GM18498 (cell line): ENCODE data around the gene C19orf12.

Experiments used
- ATAC-seq: cut with Tn5 transposase; IDR thresholded peaks from one replicate; pipeline ENCODE4 v1.9.1; 2021; ENCODE audit warnings: mild to moderate bottlenecking, moderate library complexity; ENCODE audit not compliant: unreplicated experiment

Gene C19orf12

DNA sequence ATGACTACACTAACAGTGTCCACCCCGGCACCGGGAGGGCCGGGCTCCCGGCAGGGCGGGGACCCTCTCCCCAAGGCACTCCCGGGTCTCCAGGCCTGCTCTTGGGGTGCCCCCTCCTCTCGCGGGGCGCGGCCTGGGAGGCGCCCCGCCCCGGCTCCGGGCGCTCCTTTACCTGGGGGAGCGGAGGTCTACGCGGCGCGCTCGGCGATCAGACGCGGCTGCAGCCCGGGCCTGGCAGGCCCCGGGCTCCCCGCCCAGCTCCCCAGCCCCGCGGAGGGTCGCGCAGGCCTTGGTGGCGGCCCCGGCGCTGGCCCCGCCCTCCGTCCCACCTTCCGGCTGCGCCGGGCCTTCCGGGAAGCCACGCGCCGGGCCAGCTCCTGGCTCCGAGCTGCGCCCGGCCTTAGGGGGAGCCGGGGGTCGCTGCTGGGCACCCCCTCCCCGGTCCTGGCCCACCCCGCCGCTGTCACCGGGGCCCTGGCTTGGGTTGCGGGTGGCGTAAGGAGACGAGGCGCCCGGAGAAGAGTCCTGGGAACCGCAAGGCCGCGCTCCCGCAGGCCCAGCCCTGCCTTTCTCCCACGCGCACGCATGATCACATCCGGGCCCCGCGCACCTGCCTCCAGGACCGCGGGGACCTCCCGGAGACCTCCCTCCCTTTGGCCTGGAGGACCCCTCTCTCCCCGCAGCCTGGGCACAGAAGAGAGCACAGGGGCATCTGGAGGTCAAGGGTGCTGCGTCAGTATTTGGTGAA lies at the start of gene C19orf12:
C19orf12 (minus strand) TSS at position 309 of the 748 bp plus-strand sequence. CDS start 6,848 bp downstream, outside the sequence.
- ATAC-seq = peak; percentile 78

DNA sequence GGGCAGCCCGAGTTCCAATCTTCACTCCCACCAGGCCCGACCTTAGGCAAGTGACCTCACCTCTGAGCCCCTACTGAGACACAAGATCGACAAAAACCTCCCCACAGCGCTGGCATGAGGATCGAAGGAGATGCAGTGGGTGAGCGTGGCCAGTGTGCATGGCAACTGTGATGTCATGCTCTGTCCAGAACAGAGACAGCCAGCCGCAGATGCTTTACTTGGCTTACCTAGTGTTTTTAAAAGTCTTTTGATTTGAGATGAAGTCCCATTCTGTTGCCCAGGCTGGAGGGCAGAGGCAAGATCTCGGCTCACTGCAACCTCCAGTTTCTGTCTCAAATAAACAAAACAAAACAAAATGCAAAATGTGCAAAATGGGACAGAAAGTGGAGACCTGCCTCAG lies 49.3 kb upstream of the C19orf12 start:
- no peak for ATAC-seq

DNA sequence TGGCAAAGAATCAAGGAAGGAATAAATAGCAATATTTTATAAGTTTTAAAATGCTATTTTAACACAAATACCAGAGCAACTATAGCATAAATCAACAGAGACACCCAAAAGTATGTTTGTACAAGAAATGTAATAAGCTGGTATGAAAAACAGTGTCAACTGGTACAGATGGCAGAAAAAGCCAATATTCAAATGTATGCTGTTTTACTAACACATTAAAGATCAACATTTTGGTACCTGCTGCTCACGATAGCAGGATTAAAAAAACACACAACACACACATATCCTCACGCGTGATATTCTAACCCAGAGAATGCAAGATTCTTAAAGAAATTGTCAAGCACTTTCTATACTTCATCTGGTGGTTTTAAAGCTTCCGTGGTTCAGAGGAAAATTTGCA lies 48.1 kb upstream of the C19orf12 start:
- no peak for ATAC-seq

DNA sequence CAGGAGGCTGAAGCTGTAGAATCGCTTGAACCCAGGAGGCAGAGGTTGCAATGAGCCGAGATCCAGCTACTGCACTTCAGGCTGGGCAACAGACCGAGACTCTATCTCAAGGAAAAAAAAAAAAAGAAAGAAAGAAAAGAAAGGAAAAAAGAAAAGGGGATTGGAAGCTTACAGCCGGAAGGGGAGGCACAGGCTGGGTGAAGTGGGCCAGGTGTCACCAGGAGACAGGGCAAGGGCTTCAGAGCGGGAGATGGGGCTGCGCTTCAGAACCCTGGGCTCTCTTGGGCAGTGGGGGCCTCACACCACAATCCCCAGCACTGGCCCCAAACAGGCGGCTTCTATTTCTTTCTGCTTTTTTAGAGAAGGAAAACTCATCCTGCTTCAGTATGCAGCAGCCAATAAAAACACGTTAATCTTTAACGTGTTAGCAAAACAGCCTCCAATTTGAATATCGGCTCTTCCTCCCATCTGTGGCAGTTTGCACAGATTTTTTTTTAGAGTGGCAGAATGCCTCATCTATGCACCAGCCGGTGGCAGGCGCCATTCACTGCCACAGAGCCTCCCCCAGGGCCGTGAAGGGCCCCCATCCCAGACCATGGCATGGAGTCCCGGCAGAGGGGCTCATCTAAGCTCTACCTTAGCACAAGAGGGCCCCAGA lies 46.6 kb upstream of the C19orf12 start:
- no peak for ATAC-seq

DNA sequence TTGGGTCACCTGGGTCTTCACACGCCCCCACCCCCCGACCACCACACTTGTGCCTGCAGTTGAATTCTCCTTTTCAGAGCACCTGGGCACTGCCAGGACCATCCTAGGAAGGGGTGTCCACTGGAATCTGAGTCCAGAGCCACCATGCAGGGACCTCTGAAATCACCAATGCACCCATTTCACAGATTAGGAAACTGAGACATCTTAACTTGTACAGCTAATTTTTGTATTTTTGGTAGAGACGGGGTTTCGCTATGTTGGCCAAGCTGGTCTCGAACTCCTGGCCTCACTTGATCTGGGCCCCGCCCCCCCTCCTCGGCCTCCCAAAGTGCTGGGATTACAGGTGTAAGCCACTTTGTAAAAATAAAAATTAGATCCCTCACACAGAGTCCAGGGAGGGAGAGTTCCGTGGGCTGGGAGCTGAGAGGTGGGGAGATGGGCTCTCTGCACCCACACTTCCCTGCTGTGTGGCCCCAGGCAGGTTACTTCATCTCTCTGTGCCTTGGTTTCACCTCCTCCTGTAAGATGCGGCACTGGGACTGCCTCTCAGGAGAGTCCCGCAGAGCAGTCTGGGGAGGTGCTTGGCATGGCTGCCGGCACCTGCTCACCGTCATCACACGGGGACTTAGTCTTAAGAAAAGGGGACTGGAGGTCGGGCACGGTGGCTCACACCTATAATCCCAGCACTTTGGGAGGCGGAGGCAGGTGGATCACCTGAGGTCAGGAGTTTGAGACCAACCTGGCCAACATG lies 45.9 kb upstream of the C19orf12 start:
- no peak for ATAC-seq

DNA sequence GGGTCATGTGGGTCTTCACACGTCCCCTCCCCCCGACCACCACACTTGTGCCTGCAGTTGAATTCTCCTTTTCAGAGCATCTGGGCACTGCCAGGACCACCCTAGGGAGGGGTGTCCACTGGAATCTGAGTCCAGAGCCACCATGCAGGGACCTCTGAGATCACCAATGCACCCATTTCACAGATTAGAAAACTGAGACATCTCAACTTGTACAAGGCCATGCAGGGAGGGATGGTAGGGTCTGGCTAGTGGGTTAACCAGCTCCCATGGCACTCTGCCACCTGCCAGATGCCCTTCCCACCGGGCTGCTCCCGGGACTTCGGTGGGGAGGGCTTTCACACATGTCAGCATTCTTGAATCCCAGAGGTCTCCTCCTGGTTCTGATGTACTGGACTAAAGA lies 44.3 kb upstream of the C19orf12 start:
- no peak for ATAC-seq

DNA sequence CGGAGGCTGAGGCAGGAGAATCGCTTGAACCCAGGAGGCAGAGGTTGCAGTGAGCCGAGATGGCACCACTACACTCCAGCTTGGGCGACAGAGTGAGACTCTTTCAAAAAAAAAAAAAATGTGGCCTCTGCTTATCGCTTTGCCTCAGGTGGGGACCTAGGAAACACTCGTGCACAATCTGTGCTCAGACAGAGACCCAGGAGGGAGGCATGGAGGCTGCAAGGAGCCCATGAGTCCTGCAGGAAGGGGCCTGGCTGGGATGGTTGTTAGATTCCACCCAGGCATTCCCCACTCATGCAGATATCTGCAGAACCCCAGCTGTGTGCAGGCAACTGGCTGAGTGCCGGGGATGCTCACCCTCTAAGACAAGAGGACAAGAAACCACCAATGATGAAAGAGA lies 43.8 kb upstream of the C19orf12 start:
- no peak for ATAC-seq

DNA sequence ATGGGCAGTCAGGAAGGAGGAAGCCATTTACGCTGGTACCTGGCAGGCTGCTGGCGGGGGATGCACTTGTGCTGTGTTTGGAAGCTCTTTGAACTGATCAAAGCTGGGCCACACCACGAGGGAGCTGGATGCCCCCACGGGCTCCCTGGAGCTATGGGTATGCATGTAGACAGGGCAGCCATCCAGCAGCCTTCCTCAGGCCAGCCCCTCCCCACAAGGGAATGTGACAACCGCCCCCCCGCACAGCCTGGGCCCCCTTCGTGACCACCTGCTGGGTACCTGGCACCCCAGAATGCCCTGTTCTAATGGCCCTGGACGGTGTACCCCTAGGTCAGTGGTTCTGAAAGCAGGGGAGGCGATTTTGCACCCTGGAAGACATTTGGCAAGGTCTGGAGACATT lies 42.5 kb upstream of the C19orf12 start:
- no peak for ATAC-seq

DNA sequence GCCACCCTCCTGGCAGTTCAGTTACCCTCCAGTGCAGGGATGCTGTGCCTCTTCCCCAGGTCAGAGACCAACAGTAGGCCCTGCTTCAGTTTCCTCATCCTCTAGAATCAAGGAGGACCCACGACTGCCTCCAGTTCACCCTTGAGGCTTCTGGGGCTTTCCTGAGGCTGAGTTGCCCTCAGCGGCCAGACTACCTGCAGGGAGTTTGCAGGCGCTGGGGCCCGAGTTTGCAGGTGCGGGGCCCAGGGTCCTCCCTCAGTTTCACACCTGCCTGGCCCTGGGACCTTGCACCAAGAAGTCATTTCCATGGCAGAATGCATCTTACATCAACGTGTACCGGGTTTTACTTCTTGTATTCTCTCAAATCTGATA lies 38.9 kb upstream of the C19orf12 start:
- no peak for ATAC-seq

DNA sequence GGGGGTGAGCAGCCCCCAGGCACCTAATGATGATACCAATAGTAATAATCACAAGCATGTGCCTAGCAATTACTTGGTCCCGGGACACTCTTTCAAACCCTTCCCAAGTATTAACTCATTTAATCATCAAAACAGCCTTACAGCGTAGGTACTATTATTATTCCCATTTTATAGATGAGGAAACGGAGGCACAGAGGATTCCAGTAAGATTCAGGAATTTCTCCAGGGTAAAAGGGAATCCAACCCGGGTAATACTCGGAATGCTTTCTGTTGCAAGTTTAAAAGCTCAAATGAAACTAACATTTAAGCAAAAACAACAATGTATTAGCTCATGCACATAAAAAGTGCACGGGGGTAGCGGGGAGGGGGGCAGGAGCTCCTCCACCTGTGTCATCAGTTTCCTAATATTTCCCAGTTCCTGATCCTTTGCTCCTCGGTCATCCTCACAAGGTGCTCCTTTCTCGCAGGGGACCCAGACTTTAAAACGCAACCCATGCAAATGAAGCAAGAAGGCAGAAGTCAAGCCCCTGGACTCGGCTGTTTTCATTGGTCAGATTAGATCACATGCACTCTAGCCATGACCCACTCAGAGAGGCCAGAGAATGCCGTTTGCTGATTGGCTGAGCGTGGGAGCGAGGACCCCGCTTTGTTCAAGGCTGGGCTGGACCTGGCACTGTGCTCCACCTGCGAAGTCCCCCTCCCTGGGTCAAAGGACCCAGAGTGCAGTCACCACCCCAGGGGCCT lies 38.3 kb upstream of the C19orf12 start:
- no peak for ATAC-seq

DNA sequence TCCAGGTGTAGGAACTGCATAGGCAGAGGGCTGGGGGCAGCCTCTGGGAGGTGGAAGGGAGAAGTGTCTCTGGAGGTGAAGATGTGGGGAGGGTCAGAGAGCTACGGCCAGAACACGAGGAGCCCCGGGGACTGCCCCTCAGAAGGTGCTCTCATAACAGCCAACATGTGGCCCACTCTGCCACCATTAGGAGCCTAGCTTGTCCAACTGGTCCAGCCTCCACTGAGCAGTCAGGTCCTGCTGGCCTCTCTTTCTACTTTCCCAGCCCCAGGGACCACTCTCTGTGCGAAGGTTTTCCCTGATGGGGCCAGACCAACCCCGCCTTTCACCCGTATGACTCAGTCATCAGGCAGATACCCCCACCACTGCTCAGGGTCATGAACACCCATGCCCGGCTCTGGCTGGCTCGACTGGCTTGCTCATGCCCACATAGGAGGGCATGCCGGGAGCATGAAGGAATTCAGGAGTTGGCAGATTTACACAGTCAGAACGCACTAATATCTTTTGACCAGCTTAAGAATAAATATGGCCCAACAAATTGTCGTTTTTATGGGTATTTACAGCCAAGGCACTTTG lies 37.5 kb upstream of the C19orf12 start:
- ATAC-seq = no peak

DNA sequence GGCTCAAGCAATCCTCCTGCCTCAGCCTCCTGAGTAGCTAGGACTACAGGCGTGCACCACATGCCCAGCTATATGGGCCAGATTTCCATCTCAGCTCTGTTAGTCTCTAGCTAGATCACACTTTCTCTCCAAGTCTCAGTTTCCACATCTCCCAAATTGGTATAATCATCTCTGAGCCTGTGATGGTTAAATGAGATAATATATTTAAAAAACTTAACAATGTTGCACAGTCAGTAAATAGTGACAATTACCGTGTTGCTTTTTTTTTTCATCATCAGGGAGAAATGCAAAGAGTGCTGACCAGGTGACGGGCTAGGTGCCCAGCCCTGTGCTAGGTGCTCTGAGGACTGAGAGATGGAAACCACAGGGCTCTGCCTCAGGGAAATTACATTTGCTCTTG lies 36.9 kb upstream of the C19orf12 start:
- no peak for ATAC-seq

DNA sequence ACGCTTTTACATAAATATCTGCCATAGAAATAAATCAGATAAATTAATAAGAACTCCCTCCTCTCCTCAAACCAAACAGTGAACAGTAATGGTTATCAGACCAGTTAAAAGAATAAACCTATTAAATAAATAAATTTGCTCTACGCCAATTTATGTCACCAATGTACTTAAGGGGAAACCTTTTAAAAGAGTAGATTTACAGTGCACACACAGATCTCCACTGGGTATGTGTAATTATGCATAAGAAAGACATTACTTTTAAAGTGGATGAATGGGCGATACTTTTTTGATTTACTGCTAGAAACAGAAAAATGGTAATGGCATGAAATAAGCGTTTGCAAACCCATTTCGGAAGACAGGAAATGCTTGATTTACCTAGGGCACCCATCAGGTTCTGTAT lies 34.9 kb upstream of the C19orf12 start:
- no peak for ATAC-seq

DNA sequence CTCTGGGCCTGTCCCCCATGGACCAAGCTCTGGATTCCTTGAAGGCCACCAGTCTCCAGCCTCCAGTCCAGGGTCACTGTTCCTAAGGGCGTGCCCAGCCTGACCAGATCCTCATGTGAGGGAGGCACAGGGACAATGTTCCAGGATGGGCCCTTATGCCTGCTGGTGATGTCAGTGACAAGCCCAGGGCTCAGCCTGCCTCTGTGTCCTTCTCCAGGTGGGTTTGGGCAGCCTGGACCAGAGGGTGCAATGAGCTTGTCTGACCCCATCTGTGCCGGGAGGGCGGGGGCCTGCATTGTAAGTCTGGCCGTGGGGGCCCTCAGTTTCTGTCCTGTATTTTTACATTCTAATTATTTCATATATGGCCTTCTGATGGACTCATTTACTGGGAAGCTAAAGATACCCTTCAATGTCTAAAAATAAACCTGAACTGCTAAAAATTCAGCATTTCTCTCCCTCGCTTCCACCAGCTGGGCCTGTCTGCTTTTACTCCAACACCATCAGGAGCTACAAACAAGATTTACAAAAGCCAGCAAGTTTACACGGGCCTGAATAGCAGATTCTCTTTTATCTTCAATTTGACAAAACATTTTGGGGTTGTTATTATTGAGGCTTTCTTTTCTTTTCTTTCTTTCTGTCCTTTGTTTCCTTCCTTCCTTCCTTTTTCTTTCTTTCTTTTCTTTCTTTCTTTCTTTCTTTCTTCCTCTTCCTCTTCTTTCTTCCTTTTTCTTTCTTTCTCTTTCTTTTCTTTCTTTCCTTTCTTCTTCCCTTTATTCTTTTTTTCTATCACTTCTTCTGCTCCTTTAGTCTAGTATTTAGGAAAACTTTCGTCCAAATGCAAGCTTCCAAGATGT lies 34.2 kb upstream of the C19orf12 start:
- no peak for ATAC-seq

DNA sequence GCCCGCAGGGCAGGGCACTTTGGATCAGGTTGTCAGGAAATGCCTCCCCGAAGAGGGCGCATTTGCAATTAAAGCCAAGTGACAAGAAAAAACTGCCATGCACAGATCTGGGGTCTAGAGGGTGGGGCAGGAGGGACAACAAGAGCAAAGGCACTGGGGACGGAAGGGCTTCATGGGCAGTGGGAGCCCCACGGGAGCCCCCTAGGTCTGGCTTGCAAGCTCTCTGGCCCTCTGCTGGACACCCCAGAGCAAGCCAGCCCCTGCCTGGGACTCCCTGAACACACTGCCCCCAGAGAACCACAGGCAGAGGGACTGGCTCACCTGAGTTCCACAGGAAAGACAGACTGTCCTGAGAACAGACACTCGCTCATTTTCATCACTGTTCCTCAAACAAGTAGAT lies 30.2 kb upstream of the C19orf12 start:
- no peak for ATAC-seq

DNA sequence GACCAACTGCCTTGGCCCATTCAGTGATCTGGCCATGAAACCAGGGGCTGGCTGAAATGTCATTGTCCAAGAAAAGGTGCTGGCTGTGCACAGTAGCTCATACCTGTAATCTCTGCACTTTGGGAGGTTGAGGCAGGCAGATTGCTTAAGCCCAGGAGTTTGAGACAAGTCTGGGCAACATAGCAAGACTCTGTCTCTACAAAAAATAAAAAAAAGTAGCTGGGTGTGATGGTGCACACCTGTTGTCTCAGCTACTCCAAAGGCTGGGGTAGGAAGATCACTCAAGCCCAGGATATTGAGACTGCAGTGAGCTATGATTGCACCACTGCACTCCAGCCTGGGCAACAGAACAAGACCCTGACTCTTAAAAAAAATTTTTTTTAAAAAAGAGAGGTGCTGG lies 28.6 kb upstream of the C19orf12 start:
- ATAC-seq = no peak

DNA sequence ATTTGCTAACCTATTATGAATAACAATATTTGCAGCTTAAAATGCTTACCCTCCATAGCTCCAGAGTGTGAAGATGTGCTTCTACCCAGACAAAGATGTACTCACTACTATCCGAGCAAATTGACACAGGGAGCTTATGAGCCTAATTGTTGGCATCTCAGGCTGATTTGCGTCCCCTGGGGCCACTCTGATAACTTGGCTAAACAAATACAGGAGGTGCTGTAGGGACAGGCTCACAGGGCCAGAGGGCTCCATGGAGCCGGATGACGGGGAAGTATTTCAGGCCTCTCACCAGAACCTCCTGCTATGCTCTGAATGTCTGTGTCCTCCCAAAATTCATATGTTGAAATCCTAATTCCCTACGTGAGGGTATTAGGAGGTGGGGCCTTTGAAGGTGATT lies 26.7 kb upstream of the C19orf12 start:
- ATAC-seq = no peak

DNA sequence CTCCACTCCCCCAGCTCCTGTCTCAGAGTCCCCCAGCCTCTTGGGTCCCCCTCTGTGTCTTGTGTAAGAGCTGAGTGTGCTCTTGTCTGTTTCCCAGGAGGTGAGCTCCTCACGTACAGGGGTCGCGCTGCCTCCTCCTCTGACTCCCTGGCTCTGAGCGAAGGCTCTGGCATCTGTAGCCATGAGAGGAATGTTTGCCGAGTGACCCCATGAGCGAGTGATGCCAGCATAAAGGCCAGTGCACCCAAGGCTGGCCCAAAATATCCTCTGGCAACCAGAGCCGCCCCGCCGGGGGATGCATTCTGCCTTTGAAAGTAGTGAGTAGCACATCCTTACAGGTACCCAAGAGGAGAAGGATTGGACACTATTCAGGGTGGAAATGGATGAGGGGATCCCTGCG lies 26.2 kb upstream of the C19orf12 start:
- no peak for ATAC-seq

DNA sequence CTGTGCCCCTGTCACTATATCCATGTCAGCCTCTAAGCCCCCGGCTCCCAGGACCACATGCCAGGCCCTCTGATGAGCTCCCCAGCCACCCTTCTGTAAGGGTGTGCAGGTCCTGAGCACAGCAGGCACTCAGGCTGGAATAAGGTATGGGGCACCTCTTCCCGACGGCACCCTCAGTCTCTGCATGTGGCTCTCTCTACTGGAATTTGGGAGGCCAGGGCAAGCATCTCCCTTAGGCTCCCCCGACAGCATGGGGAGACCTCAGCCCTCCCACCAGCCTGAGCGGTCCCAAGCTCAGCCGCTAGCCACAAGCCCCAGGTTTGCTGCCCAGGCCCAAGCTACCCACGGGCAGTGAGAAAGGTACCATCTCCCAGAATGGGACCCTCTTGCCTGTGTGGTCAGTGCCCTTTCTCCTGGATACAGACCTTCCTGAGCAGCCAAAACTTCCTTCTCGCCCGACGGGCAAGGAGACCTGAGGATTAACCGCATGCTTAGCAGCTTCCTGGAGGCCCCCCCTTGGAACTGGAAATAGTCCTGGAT lies 22.5 kb upstream of the C19orf12 start:
- no peak for ATAC-seq

DNA sequence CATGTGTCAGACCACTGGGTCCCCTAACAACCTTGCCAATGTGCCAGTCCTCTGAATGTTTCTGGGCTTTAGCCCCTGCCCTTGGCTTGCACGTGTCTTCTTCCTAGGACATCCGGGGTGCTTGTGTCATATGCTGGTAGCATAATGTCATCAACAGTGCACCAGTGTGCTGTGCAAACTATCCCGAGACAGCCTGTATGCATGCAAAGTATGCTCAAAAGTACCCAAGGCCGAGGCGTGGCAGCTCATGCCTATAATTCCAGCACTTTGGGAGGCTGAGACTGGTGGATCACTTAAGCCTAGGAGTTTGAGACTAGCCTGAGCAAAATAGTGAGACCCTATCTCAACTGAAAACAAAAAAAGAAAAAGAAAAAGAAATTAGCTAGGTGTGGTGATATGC lies 20.8 kb upstream of the C19orf12 start:
- ATAC-seq = no peak
